ENCODE data around the gene AKT1.

DNA sequence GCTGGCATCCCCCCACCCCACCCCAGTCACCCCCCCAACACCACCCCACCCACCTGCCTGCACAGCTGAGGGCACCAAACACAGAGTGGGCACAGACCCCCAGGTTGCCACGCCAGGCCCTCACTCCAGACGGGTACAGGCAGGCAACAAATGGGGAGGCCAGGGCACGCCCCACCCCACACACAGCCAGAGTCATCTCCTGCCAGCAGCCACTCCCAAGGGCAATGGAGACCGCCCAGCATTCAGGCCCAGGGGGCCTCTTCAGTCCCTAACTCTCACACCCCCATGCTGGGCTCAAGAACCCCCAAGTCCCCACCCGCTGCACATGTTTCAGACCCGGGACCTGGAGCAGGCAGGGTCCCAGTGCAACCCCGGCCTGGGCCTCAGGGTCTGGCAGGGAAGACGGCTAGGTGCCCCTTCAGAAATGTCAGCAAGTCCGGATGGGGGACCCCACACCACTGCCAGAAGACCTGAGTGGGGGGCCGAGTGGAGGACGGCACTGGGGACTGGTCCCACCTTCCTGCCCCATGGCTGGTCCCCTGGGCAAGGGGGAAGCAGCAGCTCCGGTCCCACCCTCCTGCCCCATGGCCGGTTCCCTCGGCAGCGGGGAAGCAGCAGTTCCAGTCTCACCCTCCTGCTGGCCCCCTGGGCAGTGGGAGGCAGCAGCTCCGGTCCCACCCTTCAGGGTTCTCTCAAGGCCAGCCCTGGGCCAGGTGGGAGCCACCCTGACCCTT, 11.9 kb downstream of the AKT1 start:
- TF ChIP-seq POLR2A (IDR thresholded peaks at IDR 0.05) = no peak
- TF ChIP-seq, protein P1, sequence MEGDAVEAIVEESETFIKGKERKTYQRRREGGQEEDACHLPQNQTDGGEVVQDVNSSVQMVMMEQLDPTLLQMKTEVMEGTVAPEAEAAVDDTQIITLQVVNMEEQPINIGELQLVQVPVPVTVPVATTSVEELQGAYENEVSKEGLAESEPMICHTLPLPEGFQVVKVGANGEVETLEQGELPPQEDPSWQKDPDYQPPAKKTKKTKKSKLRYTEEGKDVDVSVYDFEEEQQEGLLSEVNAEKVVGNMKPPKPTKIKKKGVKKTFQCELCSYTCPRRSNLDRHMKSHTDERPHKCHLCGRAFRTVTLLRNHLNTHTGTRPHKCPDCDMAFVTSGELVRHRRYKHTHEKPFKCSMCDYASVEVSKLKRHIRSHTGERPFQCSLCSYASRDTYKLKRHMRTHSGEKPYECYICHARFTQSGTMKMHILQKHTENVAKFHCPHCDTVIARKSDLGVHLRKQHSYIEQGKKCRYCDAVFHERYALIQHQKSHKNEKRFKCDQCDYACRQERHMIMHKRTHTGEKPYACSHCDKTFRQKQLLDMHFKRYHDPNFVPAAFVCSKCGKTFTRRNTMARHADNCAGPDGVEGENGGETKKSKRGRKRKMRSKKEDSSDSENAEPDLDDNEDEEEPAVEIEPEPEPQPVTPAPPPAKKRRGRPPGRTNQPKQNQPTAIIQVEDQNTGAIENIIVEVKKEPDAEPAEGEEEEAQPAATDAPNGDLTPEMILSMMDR (IDR thresholded peaks at IDR 0.05) = no peak
- no peak for TF ChIP-seq POLR2AphosphoS5 (IDR thresholded peaks at IDR 0.05)
